DND-41 (cell line): ENCODE data around the gene SYNCRIP.

Experiments used
- CTCF ChIP-seq: IDR thresholded peaks from 2 replicates; pipeline ENCODE4 v1.5.1; 2012; ENCODE audit warnings: borderline replicate concordance, low read length, moderate library complexity, mild to moderate bottlenecking; ENCODE audit not compliant: poor library complexity, severe bottlenecking; ENCODE audit errors: extremely low read depth
- EZH2 ChIP-seq: IDR thresholded peaks from 3 replicates; pipeline ENCODE4 v1.6.1; 2012; ENCODE audit warnings: borderline replicate concordance, low read depth, mild to moderate bottlenecking, moderate library complexity, low read length, inconsistent platforms; ENCODE audit not compliant: severe bottlenecking

- TF ChIP-seq CTCF, result no peak
- no peak for TF ChIP-seq EZH2
Measured at GRCh38 chr6:85691478-85691877, 48.8 kb upstream of the SYNCRIP start.
